T47D (cell line): ENCODE data around the gene PRSS36.
"Not testable (repeated sequence)": the region's sequence is repeated elsewhere in the genome, so short reads cannot be mapped to it uniquely, and the experiment has no call there.

ENCODE experiments used
- DNase-seq, 2 experiments: peaks; one replicate each; pipeline versions ENCODE4 v3.0.0 to v3.0.0-alpha.2; 2011 to 2012; ENCODE audit warnings: low read depth in 1 of 2, low spot score in 1 of 2
- JUND ChIP-seq: IDR thresholded peaks from 2 replicates; pipeline ENCODE4 v1.6.1; 2012; ENCODE audit warnings: low read depth
- in situ Hi-C: cut with HindIII; loops from 2 replicates; pipeline ENCODE4 v1.10.0; 2016; ENCODE audit warnings: low sequenced_read_pairs, low pct_unique_long_range_greater_than_20kb

Gene PRSS36

DNA sequence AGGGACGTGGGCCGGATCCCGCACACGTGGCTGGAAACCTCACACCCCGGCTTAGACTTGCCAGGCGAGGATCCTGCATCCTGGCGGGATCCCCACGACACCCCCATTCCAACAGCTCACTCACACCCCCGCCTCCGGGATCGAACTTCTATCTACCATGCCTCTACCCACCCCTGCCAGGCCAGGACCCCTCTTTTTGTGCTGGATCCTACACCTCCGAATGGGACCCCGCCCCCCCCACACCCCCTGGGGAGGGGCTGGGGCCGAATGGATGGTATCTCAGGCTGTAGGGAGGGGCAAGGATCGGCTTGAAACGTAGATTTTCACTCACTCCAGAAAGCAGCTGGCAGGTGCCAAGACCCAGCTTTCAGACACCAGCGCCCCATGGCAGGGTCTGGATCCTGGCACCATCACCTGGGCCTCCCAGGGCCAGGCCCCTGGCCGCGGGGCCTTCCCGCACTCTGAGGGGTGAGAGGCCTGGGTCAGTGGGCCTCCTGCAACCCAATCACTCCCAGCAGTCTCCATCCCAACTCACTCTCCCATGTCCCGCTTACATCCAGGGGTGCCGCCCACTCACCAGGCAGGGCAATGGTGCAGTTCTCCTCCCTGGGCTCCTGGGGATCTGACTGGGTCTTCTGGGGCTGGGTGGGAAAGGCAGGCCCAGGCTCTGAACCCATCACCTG is 6.7 kb downstream of the PRSS36 start:
- no peak for DNase-seq
- in situ Hi-C loops: no loop called here
- no peak for TF ChIP-seq JUND

DNA sequence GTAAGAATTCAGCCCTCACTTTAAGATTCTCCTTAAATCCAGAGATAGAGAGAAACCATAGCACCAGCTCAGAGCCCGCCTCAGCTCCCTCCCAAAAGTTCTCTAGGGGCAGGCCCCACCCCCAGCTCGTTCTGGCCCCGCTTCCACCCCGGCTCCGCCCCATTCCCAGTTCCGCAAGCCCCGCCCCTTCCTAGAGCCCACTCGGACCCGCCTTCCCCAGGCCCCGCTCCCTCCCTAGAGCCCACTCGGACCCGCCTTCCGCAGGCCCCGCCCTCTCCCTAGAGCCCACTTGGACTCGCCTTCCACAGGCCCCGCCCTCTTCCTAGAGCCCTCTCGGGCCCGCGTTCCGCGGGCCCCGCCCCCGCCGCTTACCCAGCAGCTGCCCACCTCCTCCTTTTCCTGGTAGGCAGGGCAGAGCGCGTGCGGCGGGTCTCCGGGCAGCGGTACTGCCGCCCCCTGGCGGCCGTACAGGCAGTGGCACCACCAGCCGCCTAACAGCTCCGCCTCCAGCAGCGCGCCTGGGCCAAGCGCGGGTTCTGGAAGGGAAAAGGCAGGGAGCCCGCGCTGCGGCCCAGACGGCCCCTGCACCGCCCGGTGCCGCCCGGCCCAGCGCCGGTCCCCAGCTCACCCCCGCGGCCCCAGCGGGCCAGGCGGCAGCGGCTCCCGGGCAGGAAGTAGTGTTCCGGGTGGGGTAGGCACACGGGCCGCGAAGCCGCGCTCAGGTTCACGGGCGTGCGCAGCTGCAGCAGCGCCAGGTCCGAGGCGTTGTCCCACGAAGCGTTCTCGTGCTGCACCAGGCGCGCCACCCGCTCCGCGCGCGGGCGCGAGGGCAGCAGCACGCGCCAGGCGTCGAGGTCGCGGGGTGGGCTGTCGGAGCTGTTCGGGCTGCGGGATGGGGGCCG is 7.5 kb downstream of the PRSS36 start:
- TF ChIP-seq JUND: no peak
- DNase-seq: peak; percentile 97 to 99
- in situ Hi-C loops: no loop called here

DNA sequence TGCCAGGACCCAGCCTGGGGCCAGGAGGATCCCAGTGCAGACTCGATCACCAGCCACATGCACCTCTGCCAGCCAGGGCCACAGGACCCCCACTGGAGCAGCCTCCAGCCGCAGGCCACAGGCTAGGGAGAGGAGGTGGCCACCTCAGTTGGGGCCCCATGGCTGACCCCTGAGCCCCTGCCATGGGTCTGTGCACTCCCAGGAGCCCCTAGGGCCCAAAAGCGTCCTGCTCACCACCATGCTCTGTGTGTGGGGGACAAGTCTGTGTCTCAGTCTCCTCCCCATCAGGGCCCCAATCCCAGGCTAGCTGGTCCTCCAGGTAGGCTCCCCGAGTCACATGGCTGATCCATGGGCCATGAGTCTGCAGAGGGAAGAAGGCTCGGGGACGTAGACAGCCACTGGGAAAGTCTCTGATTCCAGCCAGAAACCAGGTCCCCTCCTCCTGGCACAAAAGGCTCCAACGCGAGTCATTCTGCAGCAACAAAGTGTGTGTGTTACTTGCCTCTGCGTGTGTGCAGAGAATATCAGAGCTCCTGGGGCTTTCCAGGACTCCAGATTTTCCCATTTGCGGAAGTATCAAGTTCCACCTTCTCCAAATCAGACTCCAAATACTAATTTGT is 8.3 kb downstream of the PRSS36 start:
- DNase-seq: peak in 1 of 2 experiments; percentile 40
- in situ Hi-C loops: no loop called here
- TF ChIP-seq JUND: no peak

DNA sequence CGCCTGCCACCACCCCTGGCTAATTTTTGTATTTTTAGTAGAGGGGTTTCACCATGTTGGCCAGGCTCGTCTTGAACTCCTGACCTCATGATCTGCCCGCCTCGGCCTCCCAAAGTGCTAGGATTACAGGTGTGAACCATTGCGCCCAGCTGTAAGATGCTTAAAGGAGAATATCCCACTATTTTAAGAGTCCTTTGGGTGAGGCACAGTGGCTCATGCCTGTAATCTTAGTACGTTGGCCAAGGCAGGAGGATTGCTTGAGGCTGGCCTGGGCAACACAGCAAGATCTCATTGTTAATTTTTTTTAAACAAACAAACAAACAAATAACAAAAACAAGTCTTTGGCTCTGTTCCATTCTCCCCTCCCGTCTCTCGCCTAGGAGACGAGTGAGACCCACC is 8.8 kb downstream of the PRSS36 start:
- in situ Hi-C loops: not testable (repeated sequence)

DNA sequence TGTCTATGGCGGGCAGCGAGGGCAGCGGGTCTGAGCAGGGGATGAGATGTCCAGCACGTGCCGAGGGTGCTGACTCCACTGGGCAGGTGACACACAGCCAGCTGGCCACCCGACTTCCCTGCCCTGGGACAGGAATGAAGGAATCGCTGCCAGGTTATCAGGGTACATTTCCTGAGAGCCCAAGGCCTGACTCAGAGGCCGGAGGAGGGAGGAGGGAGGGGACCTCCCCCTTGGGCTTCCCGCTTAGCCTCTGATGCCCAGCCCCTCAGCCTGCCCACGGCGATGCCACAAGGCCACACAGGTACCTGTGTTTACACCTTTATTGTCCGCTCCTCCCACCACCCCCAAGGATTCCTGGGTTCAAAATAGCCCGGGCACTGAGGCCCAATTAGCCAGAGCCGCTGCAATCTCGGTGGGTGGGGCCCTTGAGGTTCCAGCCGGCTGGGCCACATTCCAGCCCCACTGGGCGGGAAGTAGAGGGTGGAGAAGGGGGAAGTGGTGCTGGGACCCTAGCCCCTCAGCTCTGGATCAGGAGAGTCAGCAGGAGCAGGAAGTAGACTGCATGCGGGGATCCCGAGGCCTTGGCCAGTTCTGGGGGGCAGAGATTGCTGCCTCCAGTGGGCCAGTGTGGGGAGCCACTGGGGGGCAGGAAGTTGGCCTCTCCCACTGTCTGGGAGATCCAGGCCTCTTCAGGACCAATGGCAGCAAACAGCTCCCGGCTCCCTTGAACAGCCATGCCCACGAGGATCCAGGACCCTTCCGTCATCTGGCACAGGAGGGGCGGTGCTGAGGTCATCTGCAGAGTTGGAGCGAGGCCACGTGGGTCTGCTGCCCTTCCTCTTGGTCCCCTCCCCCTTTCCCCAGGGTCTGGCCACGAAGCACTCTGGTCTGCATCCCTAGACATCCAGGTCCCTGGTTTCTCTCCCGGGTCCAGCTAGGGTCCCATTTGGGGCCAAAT is 11.0 kb downstream of the PRSS36 start:
- peak in 1 of 2 experiments; percentile 78 for DNase-seq
- in situ Hi-C loops: no loop called here
- TF ChIP-seq JUND: no peak

More for the DNA sequence above, 8.8 kb downstream of the PRSS36 start:
- not testable (repeated sequence) for DNase-seq

DNA sequence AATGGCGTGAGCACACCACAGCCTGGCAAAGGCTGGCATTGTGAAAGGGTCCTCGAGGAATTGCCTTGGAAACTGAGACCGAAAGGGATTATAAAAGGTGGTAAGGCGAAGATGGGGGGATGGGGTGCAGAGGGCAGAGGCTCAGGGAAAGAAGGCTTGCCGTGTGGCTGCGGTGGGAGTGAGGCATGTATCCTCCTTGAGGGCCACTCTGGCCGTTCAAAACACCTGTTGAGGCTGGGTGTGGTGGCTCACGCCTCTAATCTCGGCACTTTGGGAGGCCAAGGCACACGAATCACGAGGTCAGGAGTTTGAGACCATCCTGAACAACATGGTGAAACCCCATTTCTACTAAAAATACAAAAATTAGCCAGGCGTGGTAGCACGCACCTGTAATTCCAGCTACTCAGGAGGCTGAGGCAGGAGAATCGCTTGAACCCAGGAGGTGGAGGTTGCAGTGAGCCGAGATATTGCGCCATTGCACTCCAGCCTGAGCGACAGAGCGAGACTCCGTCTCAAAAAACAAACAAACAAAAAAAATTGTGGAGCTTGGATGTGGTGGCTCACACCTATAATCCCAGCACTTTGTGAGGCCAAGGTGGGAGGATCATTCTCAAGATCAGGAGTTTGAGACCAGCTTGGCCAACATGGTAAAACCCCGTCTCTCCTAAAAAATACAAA is 12.9 kb downstream of the PRSS36 start:
- in situ Hi-C loops, DNase-seq: not testable (repeated sequence)

DNA sequence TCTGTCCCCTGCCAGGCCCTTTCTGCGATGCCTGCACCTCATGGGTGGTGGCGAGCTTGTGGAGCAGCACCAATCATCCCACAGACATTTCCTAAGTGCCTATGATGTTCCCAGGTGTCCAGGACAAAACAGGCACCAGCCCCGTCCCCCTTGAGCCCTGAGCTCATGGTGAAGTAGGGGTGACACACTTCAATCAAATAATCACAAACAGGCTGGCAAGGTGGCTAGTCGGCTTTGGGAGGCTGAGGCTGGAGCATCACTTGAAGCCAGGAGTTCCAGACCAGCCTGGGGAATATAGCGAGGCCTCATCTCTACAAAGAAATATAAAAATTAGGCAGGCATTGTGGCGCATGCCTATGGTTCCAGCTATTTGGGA is 13.6 kb downstream of the PRSS36 start:
- no peak for TF ChIP-seq JUND
- DNase-seq: no peak
- in situ Hi-C loops: no loop called here

DNA sequence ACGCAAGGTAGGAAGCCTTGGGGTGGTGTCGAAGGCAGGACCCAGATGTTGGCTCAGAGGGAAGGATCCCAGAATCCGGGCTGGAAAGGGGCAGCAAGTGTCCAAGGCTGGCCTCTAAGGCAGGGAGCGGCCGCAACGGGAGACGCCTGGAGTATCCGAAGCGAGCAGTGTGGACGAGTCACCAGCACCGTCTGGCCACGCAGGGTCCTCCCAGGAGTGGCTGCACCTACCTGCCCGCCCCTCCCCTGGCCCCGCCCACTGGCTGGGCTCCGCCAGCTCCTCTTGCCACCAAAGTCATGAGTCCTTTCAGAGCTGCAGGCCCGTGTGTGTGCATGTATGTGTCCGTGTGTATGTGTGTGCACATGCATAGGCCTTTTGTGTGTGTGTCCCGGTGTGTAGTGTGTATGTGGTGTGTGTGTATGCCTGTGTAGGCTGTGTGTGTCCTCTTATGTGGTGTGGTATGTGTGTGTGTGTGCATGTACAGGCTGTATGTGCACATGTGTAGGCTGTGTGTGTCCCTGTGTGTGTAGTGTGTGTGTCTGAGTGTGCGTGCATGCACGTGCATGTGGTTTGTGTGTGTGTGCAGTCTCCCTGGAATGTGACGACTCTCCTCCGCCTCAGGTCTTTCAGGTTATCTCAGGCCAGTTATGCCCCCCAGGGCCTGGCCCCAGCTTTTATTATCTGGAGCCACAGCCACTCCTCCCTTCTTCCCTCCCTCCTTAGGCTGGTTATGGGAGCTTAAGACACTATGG is 14.2 kb downstream of the PRSS36 start, which contains the start of gene PRSS8:
Gene PRSS8 (minus strand): TSS at position 193 of the 752 bp plus-strand sequence. CDS start 229 bp downstream, outside the sequence.
- no peak for TF ChIP-seq JUND
- in situ Hi-C loops: no loop called here

DNA sequence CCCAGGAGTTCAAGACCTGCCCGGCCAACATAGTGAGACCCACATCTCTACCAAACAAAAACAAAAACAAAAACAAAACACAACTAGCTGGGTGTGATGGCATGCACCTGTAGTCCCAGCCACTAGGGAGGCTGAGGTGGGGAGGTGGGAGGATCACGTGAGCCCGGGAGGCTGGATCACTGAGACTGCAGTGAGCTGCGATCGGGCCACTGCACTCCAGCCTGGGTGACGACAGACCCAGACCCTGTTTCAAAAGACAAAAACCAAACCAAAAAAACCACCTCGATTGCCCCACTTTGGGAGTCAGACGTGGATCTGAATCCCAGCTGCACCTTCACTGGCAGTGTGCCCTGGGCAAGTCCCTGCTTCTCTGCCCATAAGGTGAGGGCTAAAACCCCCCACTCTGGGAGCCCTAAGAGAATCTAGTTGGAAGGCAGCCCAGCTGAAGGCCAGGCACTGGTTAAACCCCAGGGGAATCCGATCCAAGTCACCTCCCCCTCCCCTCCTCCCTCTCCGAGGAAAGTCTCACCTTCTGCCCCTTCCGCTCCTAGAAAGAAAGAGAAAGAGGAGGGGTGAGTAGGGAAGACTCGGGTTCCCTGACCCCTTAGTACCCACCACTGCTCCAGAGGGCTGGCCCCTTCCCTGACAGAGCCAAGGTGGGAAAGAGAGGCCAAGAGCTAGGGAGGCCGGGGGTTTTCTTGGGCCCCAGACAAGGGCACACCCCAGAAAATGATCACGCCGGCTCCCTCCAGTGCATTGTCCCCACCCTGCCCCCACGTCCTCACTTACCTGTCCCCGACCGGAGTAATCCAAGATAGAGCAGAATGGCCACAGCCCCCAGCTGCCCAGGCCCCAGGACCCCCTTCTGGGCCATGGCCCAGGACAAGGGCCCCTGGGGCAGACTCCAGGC is 15.0 kb downstream of the PRSS36 start:
- in situ Hi-C loops: no loop called here
- peak in 1 of 2 experiments; percentile 67 for DNase-seq
- TF ChIP-seq JUND: no peak

More for the DNA sequence above, 14.2 kb downstream of the PRSS36 start, which contains the start of gene PRSS8:
- peak; percentile 90 to 93 for DNase-seq

DNA sequence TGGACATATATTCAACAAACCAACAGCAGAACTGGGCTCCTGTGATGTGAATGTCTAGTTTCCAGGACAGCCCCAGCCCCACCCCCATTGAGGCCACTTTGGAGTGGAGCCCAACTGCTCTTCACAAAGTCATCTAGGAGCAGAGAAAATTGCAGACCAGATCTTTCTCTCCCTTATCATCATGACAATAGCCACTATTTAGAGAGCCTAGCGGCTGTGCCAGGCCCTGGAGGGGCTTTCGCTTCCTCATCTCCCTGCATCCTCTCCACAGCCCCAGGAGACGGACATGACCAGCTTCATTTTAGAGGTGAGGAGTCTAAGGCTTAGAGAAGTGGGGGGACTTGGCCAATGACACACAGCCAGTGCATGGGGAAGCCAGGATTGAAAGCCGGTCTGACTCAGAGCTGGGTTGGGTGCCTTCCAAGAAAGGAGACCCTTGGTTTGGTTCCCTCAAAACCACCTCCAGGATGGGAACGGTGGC is 15.7 kb downstream of the PRSS36 start:
- no peak for DNase-seq
- in situ Hi-C loops: no loop called here
- TF ChIP-seq JUND: no peak
